H1 (cell line): ENCODE results near the gene LLGL2. TPM values are rescaled to one million over a fixed set of nuclear protein-coding genes. Genes with fewer than 3 reads are reported as not detected.

Source experiments
- CTCF ChIA-PET: fragments of 300-600 bp; sonication (Branson Sonifier 250); formaldehyde crosslinking; loops from one replicate; lab custom pipeline; 2021; ENCODE audit not compliant: partially characterized antibody; lab: Charles Lee
- POLR2A ChIA-PET: fragments of 300-600 bp; sonication (Branson Sonifier 250); formaldehyde crosslinking; loops from one replicate; lab custom pipeline; 2021; ENCODE audit warnings: inconsistent platforms; ENCODE audit not compliant: partially characterized antibody; lab: Charles Lee
- DNase-seq, 2 experiments: peaks; one replicate each; pipeline versions ENCODE4 v3.0.0 to v3.0.0-alpha.2; 2010 to 2022; ENCODE audit warnings: low spot score in 2 of 2, low read depth in 1 of 2, mixed read lengths in 1 of 2
- FAIRE-seq: peaks from 2 replicates; lab custom pipeline; 2011; peaks lifted over from hg19 to GRCh38; lab: Jason Lieb, UNC
- H2AFZ ChIP-seq: 2 replicates; pipeline ENCODE4 v1.8.1; 2012; ENCODE audit warnings: low read length, inconsistent platforms
- H2AK5ac ChIP-seq: 2 replicates; pipeline ENCODE4 v1.6.1; 2013; ENCODE audit warnings: low read depth, low read length
- H2BK120ac ChIP-seq: replicated peaks from 2 replicates; pipeline ENCODE3; 2013; ENCODE audit warnings: low read depth, low read length, inconsistent platforms
- H2BK12ac ChIP-seq: 2 replicates; pipeline ENCODE4 v1.6.1; 2013; ENCODE audit warnings: low read depth, low read length
- H2BK15ac ChIP-seq: 2 replicates; pipeline ENCODE4 v1.6.1; 2013; ENCODE audit warnings: low read length
- H2BK20ac ChIP-seq: 2 replicates; pipeline ENCODE4 v1.6.1; 2013; ENCODE audit warnings: low read length
- H2BK5ac ChIP-seq: 2 replicates; pipeline ENCODE4 v1.6.1; 2013; ENCODE audit warnings: low read depth, low read length
- H3K14ac ChIP-seq: 2 replicates; pipeline ENCODE4 v1.6.1; 2013; ENCODE audit warnings: inconsistent platforms; ENCODE audit not compliant: insufficient read length
- H3K18ac ChIP-seq: 2 replicates; pipeline ENCODE4 v1.6.1; 2013; ENCODE audit warnings: low read length; ENCODE audit errors: extremely low read depth
- H3K23ac ChIP-seq: 2 replicates; pipeline ENCODE4 v1.6.1; 2013; ENCODE audit warnings: inconsistent platforms; ENCODE audit not compliant: insufficient read length
- H3K23me2 ChIP-seq: 2 replicates; pipeline ENCODE4 v1.6.1; 2013; ENCODE audit warnings: low read depth, low read length
- H3K27ac ChIP-seq: 2 replicates; pipeline ENCODE4 v1.6.1; 2011; ENCODE audit warnings: low read depth, low read length, inconsistent platforms
- H3K27me3 ChIP-seq, 4 experiments: replicated peaks in 1 of 4; 1 replicate in 1 of 4; 2 replicates in 3 of 4; pipeline versions ENCODE4 v1.6.1 to v1.8.1; 2011 to 2013; ENCODE audit warnings: low read length in 3 of 4, mild to moderate bottlenecking in 3 of 4, inconsistent platforms in 2 of 4, mixed read lengths in 2 of 4, moderate library complexity in 1 of 4; ENCODE audit not compliant: control insufficient read depth in 3 of 4, insufficient read depth in 3 of 4; ENCODE audit errors: extremely low read depth in 1 of 4
- H3K36me3 ChIP-seq, 4 experiments: 2 replicates each; pipeline versions ENCODE4 v1.6.1 to v1.8.1; 2011 to 2013; ENCODE audit warnings: mild to moderate bottlenecking in 4 of 4, low read length in 3 of 4, moderate library complexity in 2 of 4, control low read depth in 1 of 4, inconsistent platforms in 1 of 4; ENCODE audit not compliant: insufficient read depth in 4 of 4, control insufficient read depth in 2 of 4
- H3K4ac ChIP-seq: replicated peaks from 2 replicates; pipeline ENCODE3; 2013; ENCODE audit warnings: low read length, low read depth, mixed read lengths, inconsistent platforms; ENCODE audit not compliant: insufficient read length
- H3K4me1 ChIP-seq, 4 experiments: replicated peaks in 1 of 4; 1 replicate in 1 of 4; 2 replicates in 3 of 4; pipeline versions ENCODE4 v1.6.1 to v1.8.1; 2011 to 2013; ENCODE audit warnings: low read length in 3 of 4, inconsistent platforms in 2 of 4, mixed read lengths in 1 of 4; ENCODE audit not compliant: insufficient read depth in 4 of 4, control insufficient read depth in 3 of 4
- H3K4me2 ChIP-seq, 2 experiments: 2 replicates each; pipeline versions ENCODE4 v1.6.1 to v1.8.1; 2011 to 2013; ENCODE audit warnings: low read depth in 2 of 2, low read length in 2 of 2, control low read depth in 1 of 2, inconsistent platforms in 1 of 2, mild to moderate bottlenecking in 1 of 2; ENCODE audit not compliant: insufficient read depth in 1 of 2
- H3K4me3 ChIP-seq, 4 experiments: fragments of 200-600, 300-600 bp in 1 of 4; sonication (generic), shearing (Covaris generic), sonication (Bioruptor Twin) in 1 of 4; 2 replicates each; pipeline versions ENCODE4 v1.5.1 to v1.8.1; 2011 to 2016; ENCODE audit warnings: low read length in 4 of 4, low read depth in 3 of 4, control low read depth in 2 of 4, inconsistent platforms in 2 of 4, mild to moderate bottlenecking in 2 of 4, mixed read lengths in 1 of 4, moderate library complexity in 1 of 4; ENCODE audit not compliant: insufficient read depth in 2 of 4; ENCODE audit errors: extremely low read depth in 1 of 4
- H3K56ac ChIP-seq: replicated peaks from 2 replicates; pipeline ENCODE3; 2013; ENCODE audit warnings: low read depth, mild to moderate bottlenecking, mixed read lengths, low read length, inconsistent platforms; ENCODE audit not compliant: insufficient read length
- H3K79me1 ChIP-seq: 2 replicates; pipeline ENCODE4 v1.6.1; 2013; ENCODE audit warnings: low read depth, low read length, control low read depth
- H3K79me2 ChIP-seq, 2 experiments: 2 replicates each; pipeline versions ENCODE4 v1.6.1 to v1.8.1; 2012 to 2013; ENCODE audit warnings: low read length in 2 of 2, mild to moderate bottlenecking in 2 of 2, inconsistent platforms in 1 of 2; ENCODE audit not compliant: insufficient read depth in 2 of 2, control insufficient read depth in 1 of 2
- H3K9ac ChIP-seq, 4 experiments: replicated peaks in 1 of 4; 1 replicate in 1 of 4; 2 replicates in 3 of 4; pipeline versions ENCODE4 v1.6.1 to v1.8.1; 2011 to 2013; ENCODE audit warnings: low read depth in 3 of 4, low read length in 3 of 4, control low read depth in 2 of 4, mild to moderate bottlenecking in 2 of 4, moderate library complexity in 2 of 4, inconsistent platforms in 1 of 4; ENCODE audit errors: extremely low read depth in 1 of 4
- H3K9me3 ChIP-seq, 2 experiments: 2 replicates each; pipeline versions ENCODE4 v1.6.1 to v1.8.1; 2012 to 2013; ENCODE audit warnings: mild to moderate bottlenecking in 2 of 2, moderate library complexity in 2 of 2, control low read depth in 1 of 2, inconsistent platforms in 1 of 2, low read depth in 1 of 2, low read length in 1 of 2, mixed read lengths in 1 of 2; ENCODE audit not compliant: insufficient read depth in 2 of 2
- H4K20me1 ChIP-seq, 2 experiments: replicated peaks in 1 of 2; 2 replicates each; pipeline versions ENCODE3 to v1.8.1; 2011 to 2013; ENCODE audit warnings: inconsistent platforms in 2 of 2, low read length in 2 of 2, mild to moderate bottlenecking in 1 of 2; ENCODE audit not compliant: insufficient read depth in 2 of 2, control insufficient read depth in 1 of 2
- H4K5ac ChIP-seq: 2 replicates; pipeline ENCODE4 v1.6.1; 2013; ENCODE audit warnings: low read length, low read depth, mixed read lengths, inconsistent platforms; ENCODE audit not compliant: insufficient read length
- H4K8ac ChIP-seq: 2 replicates; pipeline ENCODE4 v1.8.0; 2013; ENCODE audit warnings: mild to moderate bottlenecking, moderate library complexity, low read length, inconsistent platforms; ENCODE audit not compliant: insufficient read depth; ENCODE audit errors: extremely low read depth
- H4K91ac ChIP-seq: replicated peaks from 2 replicates; pipeline ENCODE3; 2013; ENCODE audit warnings: low read length, mixed read lengths, inconsistent platforms; ENCODE audit not compliant: insufficient read length
- CBX8 ChIP-seq: fragments of 300-800, 300-1000 bp; sonication (generic); IDR thresholded peaks from 2 replicates; pipeline ENCODE4 v1.7.1; 2016; ENCODE audit warnings: low read depth, low read length, borderline replicate concordance
- CREB1 ChIP-seq: IDR thresholded peaks from 2 replicates; pipeline ENCODE4 v1.6.1; 2012; ENCODE audit warnings: inconsistent platforms
- EP300 ChIP-seq, 2 experiments: IDR thresholded peaks; 1 replicate in 1 of 2; 2 replicates in 1 of 2; pipeline ENCODE4 v1.6.1; 2011 to 2012; ENCODE audit warnings: low read depth in 2 of 2, low read length in 2 of 2, mild to moderate bottlenecking in 2 of 2, borderline replicate concordance in 1 of 2, inconsistent platforms in 1 of 2, moderate library complexity in 1 of 2
- GTF2F1 ChIP-seq: IDR thresholded peaks from 2 replicates; pipeline ENCODE4 v1.6.1; 2012; ENCODE audit warnings: low read depth, low read length, improper control_type of control experiment, borderline replicate concordance
- HDAC6 ChIP-seq: IDR thresholded peaks from one replicate; pipeline ENCODE4 v1.7.1; 2012; ENCODE audit warnings: low read depth, mild to moderate bottlenecking, inconsistent platforms, low read length, moderate library complexity
- PHF8 ChIP-seq: fragments of 200-600 bp; sonication (generic); conservative IDR thresholded peaks from 2 replicates; pipeline ENCODE4 v1.7.1; 2012; ENCODE audit warnings: low read depth, mild to moderate bottlenecking, inconsistent platforms, low read length, moderate library complexity
- SP2 ChIP-seq: IDR thresholded peaks from 2 replicates; pipeline ENCODE4 v1.6.1; 2012; ENCODE audit warnings: mild to moderate bottlenecking, low read length, inconsistent platforms
- WGBS, 2 experiments: shearing (Covaris generic) in 1 of 2; methylation state at CpG; one replicate each; pipeline versions ENCODE4 v1.1.6 to v1.1.7; 2013 to 2015; ENCODE audit warnings: low lambda C conversion rate in 2 of 2, mixed read lengths in 2 of 2, inconsistent platforms in 1 of 2, low coverage in 1 of 2, missing lambda C conversion rate in 1 of 2; ENCODE audit not compliant: insufficient replicate concordance in 2 of 2, insufficient coverage in 1 of 2, insufficient read length in 1 of 2; ENCODE audit errors: extremely low coverage in 1 of 2, missing lambda C conversion rate in 1 of 2; 5-methylcytosine and 5-hydroxymethylcytosine counted together
- polyA plus RNA-seq, 7 experiments: library from polyadenylated mRNA; depleted of rRNA in 3 of 7; stranded (reverse) in 5 of 7; unstranded in 2 of 7; fragments of >200 nt in 5 of 7; fragments of 200-250 nt in 2 of 7; gene quantifications; 1 replicate in 5 of 7; 2 replicates in 1 of 7; 4 replicates in 1 of 7; pipeline versions ENCODE4 v1.2.1 to v1.2.3, GENCODE V29; 2011 to 2013; ENCODE audit warnings: missing spikeins in 2 of 7, mixed read lengths in 2 of 7
- total RNA-seq: library from RNA; stranded (reverse); fragmentation: NEBNext Ultra II Directional; extraction: Animal tissue kit (Norgen Biotek cat#: 25700); gene quantifications from 2 replicates; pipeline ENCODE4 v1.2.1, GENCODE V29; 2021

LLGL2 gene
- total and polyA plus RNA-seq, 2 of the 8 experiments (the other 6 are each of a cell fraction or from before 2014, with no cell fraction given), result 64.5 to 77.1 TPM

GRCh38 chr17:75526555-75527270 is 1.2 kb downstream of the LLGL2 start:
- H4K8ac ChIP-seq, result no peak overlapping the region; the same call in 1 of the 2 replicates
- peak overlapping the region; percentile 75 to 91 for H3K4me2 ChIP-seq
- DNase-seq (peak in 1 of 2 experiments; percentile 66), FAIRE-seq (no peak)
- 43% methylated on average over 13 of the region's 13 CpGs; no CpG with 5 or more reads in 1 of the 2 experiments for WGBS, 2 experiments
- no peak overlapping the region for H2AFZ ChIP-seq
- H3K4ac ChIP-seq, result no peak overlapping the region
- CTCF ChIA-PET, result interaction anchor here (0.6 to 3.4 kb wide), 16 partner anchors 8 to 1761 kb away, joined by 3 to 16 read pairs (median 3); partner anchors contain the start of gene TSEN54
- H2BK20ac ChIP-seq, result no peak overlapping the region
- H2BK15ac ChIP-seq, result no peak overlapping the region
- peak overlapping the region; percentile 52 for H4K91ac ChIP-seq
- peaks cover 4 to 19% of the 10 kb centered on the region in 2 experiments for H4K20me1 ChIP-seq
- no peak overlapping the region for H2AK5ac ChIP-seq
- H3K36me3 ChIP-seq, result peaks cover 0 to 20% (median 3%) of the 10 kb centered on the region in 4 experiments; a peak in 5 of 8 replicates
- no peak overlapping the region for H2BK5ac ChIP-seq
- peak overlapping the region; percentile 53 to 93 (median 63) for H3K4me3 ChIP-seq
- peaks cover 0 to 7% of the 10 kb centered on the region in 2 experiments; a peak in 1 of 4 replicates for H3K79me2 ChIP-seq
- H3K4me1 ChIP-seq, result peaks cover 0 to 18% (median 8%) of the 10 kb centered on the region in 4 experiments; a peak in 6 of 7 replicates
- peaks cover 2% of the 10 kb centered on the region; the same call in 1 of the 2 replicates for H3K79me1 ChIP-seq
- no peak overlapping the region for H4K5ac ChIP-seq
- no peak for TF ChIP-seq HDAC6
- TF ChIP-seq PHF8, result no peak
- TF ChIP-seq GTF2F1, result no peak
- no peak for TF ChIP-seq CBX8
- TF ChIP-seq EP300 (IDR thresholded peaks at IDR 0.05; ENCODE audit: borderline replicate concordance in 1 of 2, low read depth in 2 of 2, low read length in 2 of 2), result no peak
- no peak for TF ChIP-seq SP2
- no peak for TF ChIP-seq CREB1
- POLR2A ChIA-PET, result interaction anchor here (0.8 to 3.6 kb wide), 7 partner anchors 10 to 33 kb away, joined by 3 to 23 read pairs (median 5); partner anchors contain the start of gene TSEN54
- no peak overlapping the region for H2BK120ac ChIP-seq
- no peak overlapping the region for H3K23ac ChIP-seq
- no peaks in the 10 kb centered on the region for H3K9me3 ChIP-seq
- H2BK12ac ChIP-seq, result no peak overlapping the region
- peak overlapping the region in 2 of 4 experiments; percentile 3 to 25; a peak in 2 of 7 replicates for H3K9ac ChIP-seq
- H3K56ac ChIP-seq, result no peak overlapping the region
- H3K27me3 ChIP-seq, result no peaks in the 10 kb centered on the region; a peak in 1 of 7 replicates
- no peak overlapping the region for H3K18ac ChIP-seq
- no peak overlapping the region for H3K27ac ChIP-seq
- H3K23me2 ChIP-seq, result peaks cover 11% of the 10 kb centered on the region; the same call in 1 of the 2 replicates
- H3K14ac ChIP-seq, result no peak overlapping the region
